Measurements from ENCODE around the gene ZNF775. TPM values are rescaled to one million over a fixed set of nuclear protein-coding genes. Genes with fewer than 3 reads are reported as not detected.

Gene ZNF775
- total and polyA plus RNA-seq, 2 of the 13 experiments (the other 11 are each of a cell fraction or from before 2014, with no cell fraction given) = 3.1 to 3.2 TPM

DNA sequence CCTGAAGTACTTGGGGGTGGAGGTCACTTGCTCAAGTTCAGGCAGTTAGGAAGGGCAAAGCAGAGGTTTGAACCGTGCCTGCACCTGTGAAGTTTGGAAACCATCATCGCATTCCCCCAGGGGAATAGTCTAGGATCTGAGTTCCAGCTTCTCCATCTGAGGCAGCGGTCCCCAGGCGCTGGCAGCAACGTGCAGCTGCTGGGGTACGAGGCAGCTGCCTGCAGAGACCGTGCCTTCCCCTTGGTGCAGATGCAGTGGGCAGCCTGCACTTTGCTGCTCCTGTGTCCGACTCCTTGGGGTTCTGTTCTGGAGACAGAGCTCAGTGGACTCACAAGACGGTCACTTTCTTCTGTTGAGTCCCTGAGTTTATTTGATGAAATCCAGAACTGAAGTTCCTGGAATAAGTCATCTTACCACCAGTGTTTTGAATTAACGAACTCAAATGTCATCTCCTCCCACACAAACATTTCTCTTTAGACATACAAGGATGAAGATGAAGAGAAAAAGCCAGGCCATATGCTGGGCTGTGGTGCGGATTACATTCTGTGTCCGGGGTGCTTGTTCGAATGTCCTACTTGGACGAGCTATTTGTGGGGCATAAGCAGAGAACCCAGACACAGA lies 51.4 kb downstream of the ZNF775 start (continued):
- TF ChIP-seq, protein P1, sequence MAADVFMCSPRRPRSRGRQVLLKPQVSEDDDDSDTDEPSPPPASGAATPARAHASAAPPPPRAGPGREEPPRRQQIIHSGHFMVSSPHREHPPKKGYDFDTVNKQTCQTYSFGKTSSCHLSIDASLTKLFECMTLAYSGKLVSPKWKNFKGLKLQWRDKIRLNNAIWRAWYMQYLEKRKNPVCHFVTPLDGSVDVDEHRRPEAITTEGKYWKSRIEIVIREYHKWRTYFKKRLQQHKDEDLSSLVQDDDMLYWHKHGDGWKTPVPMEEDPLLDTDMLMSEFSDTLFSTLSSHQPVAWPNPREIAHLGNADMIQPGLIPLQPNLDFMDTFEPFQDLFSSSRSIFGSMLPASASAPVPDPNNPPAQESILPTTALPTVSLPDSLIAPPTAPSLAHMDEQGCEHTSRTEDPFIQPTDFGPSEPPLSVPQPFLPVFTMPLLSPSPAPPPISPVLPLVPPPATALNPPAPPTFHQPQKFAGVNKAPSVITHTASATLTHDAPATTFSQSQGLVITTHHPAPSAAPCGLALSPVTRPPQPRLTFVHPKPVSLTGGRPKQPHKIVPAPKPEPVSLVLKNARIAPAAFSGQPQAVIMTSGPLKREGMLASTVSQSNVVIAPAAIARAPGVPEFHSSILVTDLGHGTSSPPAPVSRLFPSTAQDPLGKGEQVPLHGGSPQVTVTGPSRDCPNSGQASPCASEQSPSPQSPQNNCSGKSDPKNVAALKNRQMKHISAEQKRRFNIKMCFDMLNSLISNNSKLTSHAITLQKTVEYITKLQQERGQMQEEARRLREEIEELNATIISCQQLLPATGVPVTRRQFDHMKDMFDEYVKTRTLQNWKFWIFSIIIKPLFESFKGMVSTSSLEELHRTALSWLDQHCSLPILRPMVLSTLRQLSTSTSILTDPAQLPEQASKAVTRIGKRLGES (CRISPR knock-in tag; IDR thresholded peaks at IDR 0.05; ENCODE audit: borderline replicate concordance) = no peak
- TF ChIP-seq ZNF431 (CRISPR knock-in tag; IDR thresholded peaks at IDR 0.05; ENCODE audit: borderline replicate concordance, low read depth) (no peak), JUND (CRISPR knock-in tag; IDR thresholded peaks at IDR 0.05) (no peak), ZNF180 (CRISPR knock-in tag; IDR thresholded peaks at IDR 0.05; ENCODE audit: borderline replicate concordance, low read depth) (no peak), ZNF629 (CRISPR knock-in tag; conservative IDR thresholded peaks at IDR 0.05) (no peak), NFE2 (CRISPR knock-in tag; IDR thresholded peaks at IDR 0.05) (no peak)

DNA sequence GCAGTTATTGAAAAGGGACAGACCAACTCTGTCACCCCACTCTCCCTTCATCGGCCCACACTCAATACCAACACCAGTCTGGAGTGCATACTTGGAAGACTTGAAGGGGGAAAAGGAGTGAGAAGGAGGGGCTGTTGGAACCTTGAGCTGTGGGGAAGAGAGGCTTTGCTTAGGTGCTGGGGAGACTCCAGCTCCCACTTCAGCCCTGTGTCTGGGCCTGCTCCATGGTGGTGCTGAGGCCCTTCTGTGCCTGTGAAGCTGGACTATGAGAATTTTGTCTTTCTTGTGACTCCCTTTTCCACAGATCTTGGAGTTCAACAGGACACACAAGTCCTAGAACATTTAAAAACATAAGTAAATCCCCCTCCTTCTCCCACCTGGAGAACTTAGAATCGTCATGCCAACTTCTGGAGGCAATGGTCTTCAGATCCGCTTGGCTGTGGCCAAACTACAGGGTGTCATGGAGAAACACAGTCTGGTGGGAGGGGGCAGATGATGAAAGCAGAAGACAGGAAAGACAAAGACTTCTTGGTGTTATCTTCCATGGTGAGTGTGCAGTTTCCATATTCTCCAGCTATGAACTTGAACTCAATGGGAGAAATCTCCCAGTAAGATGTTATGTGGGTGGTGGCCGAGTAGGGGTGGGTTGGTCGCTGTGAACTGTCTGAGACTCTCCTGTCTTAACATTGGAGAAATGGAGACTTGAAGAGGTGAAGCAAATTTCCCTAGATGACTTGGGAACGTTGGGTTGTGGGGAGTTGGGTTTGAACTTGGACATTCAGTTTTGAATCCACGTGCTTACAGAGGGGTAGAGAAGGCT lies 52.9 kb downstream of the ZNF775 start:
- intact Hi-C loops (cut with micrococcal nuclease; ENCODE audit: unreplicated experiment) (no loop called here), in situ Hi-C loops (cut with HindIII; ENCODE audit: extremely low pct_ligation_motif_present, low pct_unique_long_range_greater_than_20kb) (no loop called here)
- CTCF ChIA-PET (ENCODE audit: low intra/inter-chr PET ratio, low total read pairs) = no interaction called here
- Histone ChIP-seq H3K36me3 (replicated peaks in 1 of 2; ENCODE audit: control insufficient read depth in 1 of 2, insufficient read depth in 2 of 2, low read length in 2 of 2) (no peaks in the 10 kb centered on the region), H4K20me1 (ENCODE audit: insufficient read depth, low read length) (no peaks in the 10 kb centered on the region), H3K27me3 (ENCODE audit: control insufficient read depth in 1 of 2, insufficient read depth in 2 of 2, low read length in 2 of 2) (peaks cover 5 to 61% of the 10 kb centered on the region in 2 experiments; a peak in 4 of 5 replicates), H3K9ac (ENCODE audit: insufficient read depth, low read depth, low read length) (no peak overlapping the region), H3K79me2 (ENCODE audit: insufficient read depth, low read length) (no peaks in the 10 kb centered on the region), H3K4me2 (ENCODE audit: low read depth, low read length) (no peak overlapping the region), H2AFZ (ENCODE audit: low read length) (no peak overlapping the region), H3K27ac (ENCODE audit: extremely low read length, insufficient read depth, low read length) (no peak overlapping the region), H3K4me1 (ENCODE audit: insufficient read depth, low read length) (peaks cover 6% of the 10 kb centered on the region), H3K9me3 (ENCODE audit: low read length) (no peaks in the 10 kb centered on the region), H3K4me3 (replicated peaks in 1 of 3; ENCODE audit: insufficient read depth in 1 of 3, low read depth in 2 of 3, low read length in 3 of 3) (no peak overlapping the region)
- no peak for ATAC-seq
- no TSS peak for BruUV-seq (replicated peaks)
- POLR2A ChIA-PET = no interaction called here
- DNase-seq (ENCODE audit: low spot score) = no peak
- FAIRE-seq = no peak
- no peak for TF ChIP-seq ZNF788 (CRISPR knock-in tag; IDR thresholded peaks at IDR 0.05; ENCODE audit: borderline replicate concordance)
- TF ChIP-seq, protein P2, sequence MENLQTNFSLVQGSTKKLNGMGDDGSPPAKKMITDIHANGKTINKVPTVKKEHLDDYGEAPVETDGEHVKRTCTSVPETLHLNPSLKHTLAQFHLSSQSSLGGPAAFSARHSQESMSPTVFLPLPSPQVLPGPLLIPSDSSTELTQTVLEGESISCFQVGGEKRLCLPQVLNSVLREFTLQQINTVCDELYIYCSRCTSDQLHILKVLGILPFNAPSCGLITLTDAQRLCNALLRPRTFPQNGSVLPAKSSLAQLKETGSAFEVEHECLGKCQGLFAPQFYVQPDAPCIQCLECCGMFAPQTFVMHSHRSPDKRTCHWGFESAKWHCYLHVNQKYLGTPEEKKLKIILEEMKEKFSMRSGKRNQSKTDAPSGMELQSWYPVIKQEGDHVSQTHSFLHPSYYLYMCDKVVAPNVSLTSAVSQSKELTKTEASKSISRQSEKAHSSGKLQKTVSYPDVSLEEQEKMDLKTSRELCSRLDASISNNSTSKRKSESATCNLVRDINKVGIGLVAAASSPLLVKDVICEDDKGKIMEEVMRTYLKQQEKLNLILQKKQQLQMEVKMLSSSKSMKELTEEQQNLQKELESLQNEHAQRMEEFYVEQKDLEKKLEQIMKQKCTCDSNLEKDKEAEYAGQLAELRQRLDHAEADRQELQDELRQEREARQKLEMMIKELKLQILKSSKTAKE (CRISPR knock-in tag; IDR thresholded peaks at IDR 0.05; ENCODE audit: borderline replicate concordance) = no peak
- TF ChIP-seq, protein P3, sequence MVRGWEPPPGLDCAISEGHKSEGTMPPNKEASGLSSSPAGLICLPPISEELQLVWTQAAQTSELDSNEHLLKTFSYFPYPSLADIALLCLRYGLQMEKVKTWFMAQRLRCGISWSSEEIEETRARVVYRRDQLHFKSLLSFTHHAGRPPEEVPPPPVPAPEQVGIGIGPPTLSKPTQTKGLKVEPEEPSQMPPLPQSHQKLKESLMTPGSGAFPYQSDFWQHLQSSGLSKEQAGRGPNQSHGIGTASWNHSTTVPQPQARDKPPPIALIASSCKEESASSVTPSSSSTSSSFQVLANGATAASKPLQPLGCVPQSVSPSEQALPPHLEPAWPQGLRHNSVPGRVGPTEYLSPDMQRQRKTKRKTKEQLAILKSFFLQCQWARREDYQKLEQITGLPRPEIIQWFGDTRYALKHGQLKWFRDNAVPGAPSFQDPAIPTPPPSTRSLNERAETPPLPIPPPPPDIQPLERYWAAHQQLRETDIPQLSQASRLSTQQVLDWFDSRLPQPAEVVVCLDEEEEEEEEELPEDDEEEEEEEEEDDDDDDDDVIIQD (CRISPR knock-in tag; IDR thresholded peaks at IDR 0.05; ENCODE audit: low read depth) = no peak
- WGBS (ENCODE audit: low lambda C conversion rate) = 23% methylated on average over 7 of the region's 7 CpGs
